Ascending aorta (tissue), 2 donors: ENCODE data around the gene LENEP. TPM values are rescaled to one million over a fixed set of nuclear protein-coding genes. Genes with fewer than 3 reads are reported as not detected.

Experiments used
- DNase-seq, 2 donors: peaks; one replicate each; pipeline ENCODE4 v3.0.0-alpha.2; 2019; ENCODE audit warnings: low spot score in 2 of 2
- H3K27ac ChIP-seq, 2 donors: fragments of 200-600 bp; sonication (generic); one replicate each; pipeline ENCODE4 v1.5.1; 2016 to 2017; ENCODE audit warnings: mild to moderate bottlenecking in 1 of 2
- H3K27me3 ChIP-seq: fragments of 200-600 bp; sonication (generic); one replicate; pipeline ENCODE4 v1.5.1; 2017
- H3K36me3 ChIP-seq, 2 donors: fragments of 200-600 bp; sonication (generic); one replicate each; pipeline ENCODE4 v1.5.1; 2016
- H3K4me1 ChIP-seq, 2 donors: fragments of 200-600 bp; sonication (generic); one replicate each; pipeline ENCODE4 v1.5.1; 2016 to 2017; ENCODE audit warnings: mild to moderate bottlenecking in 1 of 2
- H3K4me3 ChIP-seq, 2 donors: fragments of 200-600 bp; sonication (generic); one replicate each; pipeline ENCODE4 v1.5.1; 2016 to 2017; ENCODE audit warnings: mild to moderate bottlenecking in 1 of 2
- H3K9me3 ChIP-seq, 2 donors: fragments of 200-600 bp; sonication (generic); one replicate each; pipeline ENCODE4 v1.5.1; 2016
- intact Hi-C: fragments of 100-400 bp; cut with DNase I; formaldehyde crosslinking; loops from one replicate; pipeline ENCODE4 v1.15.1; 2023
- total RNA-seq: library from RNA; depleted of rRNA; stranded (reverse); fragments of >200 nt; gene quantifications from one replicate; pipeline ENCODE4 v1.1.0, GENCODE V29; 2016
- TF ChIP-seq, protein P1 (sequence below), 3 experiments: fragments of 200-600 bp in 2 of 3; fragments of 450-650 bp in 1 of 3; sonication (generic) in 2 of 3; IDR thresholded peaks; one replicate each; pipeline ENCODE4 v1.5.1; 2016 to 2019; ENCODE audit warnings: antibody characterized with exemption in 3 of 3, mild to moderate bottlenecking in 1 of 3, moderate library complexity in 1 of 3

Gene LENEP
- total RNA-seq, 1 donor from 2014 or later, result not detected

DNA sequence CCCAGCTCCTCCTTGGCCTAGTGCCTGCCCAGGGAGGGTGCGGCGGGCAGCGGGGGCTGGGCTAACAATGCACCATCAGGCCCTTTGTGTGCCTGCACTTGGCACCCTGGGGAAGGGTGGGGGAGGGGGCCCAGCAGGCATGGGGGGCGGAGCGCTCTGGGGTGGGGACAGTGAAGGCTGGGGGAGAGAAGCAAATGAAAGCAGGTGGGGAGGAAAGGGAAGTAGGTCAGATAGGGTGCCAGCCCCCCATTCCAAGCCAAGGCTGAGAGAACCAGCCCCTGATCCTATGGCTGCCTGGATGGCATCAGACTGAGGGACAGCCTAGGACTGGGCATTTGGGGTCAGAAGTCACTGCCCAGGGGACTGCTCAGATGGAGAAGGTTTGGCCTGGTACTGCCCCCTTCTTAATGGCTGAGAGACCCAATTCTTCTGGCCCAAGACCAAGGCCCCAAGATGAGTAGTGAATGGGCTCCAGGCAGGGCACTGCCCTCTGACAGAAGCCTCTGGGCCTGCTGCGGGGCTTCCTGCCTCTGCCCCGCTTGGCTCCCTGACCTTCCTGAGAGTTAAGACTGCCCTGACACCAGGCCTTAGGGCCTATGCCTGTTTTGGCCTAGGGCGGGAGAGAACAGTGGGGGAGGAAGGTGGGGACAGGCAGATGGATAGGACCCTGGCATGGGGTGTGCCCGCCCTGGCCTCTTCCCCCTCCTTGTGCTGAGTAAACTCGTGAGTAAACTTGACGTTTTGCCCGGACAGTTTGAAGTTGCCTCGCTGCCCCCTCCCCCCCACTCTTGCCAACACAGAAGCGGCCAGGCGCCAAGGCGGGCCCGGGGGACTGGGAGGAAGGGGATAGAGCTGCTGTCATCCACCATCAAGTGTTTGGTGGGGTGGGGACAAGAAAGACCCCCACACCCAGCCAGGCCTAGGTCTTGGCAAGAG is 12.0 kb downstream of the LENEP start:
- Histone ChIP-seq H3K4me1 (peaks cover 18 to 48% of the 10 kb centered on the region in 2 donors), H3K27me3 (no peaks in the 10 kb centered on the region), H3K9me3 (no peaks in the 10 kb centered on the region), H3K4me3 (peak overlapping the region; percentile 92 to 94), H3K36me3 (no peaks in the 10 kb centered on the region), H3K27ac (peak overlapping the region; percentile 97 to 98)
- DNase-seq, result peak; percentile 44 to 88
- TF ChIP-seq, protein P1, sequence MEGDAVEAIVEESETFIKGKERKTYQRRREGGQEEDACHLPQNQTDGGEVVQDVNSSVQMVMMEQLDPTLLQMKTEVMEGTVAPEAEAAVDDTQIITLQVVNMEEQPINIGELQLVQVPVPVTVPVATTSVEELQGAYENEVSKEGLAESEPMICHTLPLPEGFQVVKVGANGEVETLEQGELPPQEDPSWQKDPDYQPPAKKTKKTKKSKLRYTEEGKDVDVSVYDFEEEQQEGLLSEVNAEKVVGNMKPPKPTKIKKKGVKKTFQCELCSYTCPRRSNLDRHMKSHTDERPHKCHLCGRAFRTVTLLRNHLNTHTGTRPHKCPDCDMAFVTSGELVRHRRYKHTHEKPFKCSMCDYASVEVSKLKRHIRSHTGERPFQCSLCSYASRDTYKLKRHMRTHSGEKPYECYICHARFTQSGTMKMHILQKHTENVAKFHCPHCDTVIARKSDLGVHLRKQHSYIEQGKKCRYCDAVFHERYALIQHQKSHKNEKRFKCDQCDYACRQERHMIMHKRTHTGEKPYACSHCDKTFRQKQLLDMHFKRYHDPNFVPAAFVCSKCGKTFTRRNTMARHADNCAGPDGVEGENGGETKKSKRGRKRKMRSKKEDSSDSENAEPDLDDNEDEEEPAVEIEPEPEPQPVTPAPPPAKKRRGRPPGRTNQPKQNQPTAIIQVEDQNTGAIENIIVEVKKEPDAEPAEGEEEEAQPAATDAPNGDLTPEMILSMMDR (IDR thresholded peaks at IDR 0.05), result no peak
- intact Hi-C loops, result no loop called here

DNA sequence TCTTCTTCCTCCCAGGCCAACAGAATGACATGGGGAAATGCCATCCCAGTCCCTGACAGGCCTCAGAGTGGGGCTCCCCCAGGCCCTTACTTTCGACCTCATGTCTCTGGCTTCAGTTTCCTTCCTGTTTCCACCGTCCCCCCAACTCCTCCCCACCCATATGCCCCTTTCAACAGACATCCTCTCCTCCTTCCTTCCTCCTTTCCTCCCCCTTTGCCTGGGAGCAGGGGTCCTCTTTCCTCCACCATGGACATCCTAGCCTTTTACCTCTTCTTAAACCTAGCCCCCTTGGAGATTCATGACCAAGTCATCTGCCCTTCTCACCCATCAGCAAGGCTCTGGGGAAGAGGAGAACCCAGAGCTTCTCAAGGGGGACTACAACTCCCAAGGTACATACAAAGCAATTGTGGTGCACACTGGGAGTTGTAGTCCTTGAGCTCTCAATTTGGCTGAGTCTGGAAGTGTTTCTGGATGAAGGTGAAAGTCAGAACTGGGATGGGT is 13.3 kb downstream of the LENEP start:
- Histone ChIP-seq H3K36me3 (no peaks in the 10 kb centered on the region), H3K4me3 (no peak overlapping the region), H3K27me3 (no peaks in the 10 kb centered on the region), H3K27ac (peak overlapping the region; percentile 97 to 98), H3K9me3 (no peaks in the 10 kb centered on the region), H3K4me1 (peaks cover 18 to 54% of the 10 kb centered on the region in 2 donors)
- TF ChIP-seq, protein P1 (IDR thresholded peaks at IDR 0.05), result no peak
- no peak for DNase-seq
- intact Hi-C loops, result no loop called here

GRCh38 chr1:155007251-155007828 is 14.0 kb downstream of the LENEP start:
- Histone ChIP-seq H3K4me3 (peak overlapping the region in 1 of 2 donors; percentile 37), H3K36me3 (no peaks in the 10 kb centered on the region), H3K9me3 (no peaks in the 10 kb centered on the region), H3K27me3 (no peaks in the 10 kb centered on the region), H3K27ac (peak overlapping the region; percentile 73 to 98), H3K4me1 (peaks cover 18 to 61% of the 10 kb centered on the region in 2 donors)
- intact Hi-C loops, result no loop called here
- DNase-seq, result no peak
- TF ChIP-seq, protein P1 (IDR thresholded peaks at IDR 0.05), result no peak

DNA sequence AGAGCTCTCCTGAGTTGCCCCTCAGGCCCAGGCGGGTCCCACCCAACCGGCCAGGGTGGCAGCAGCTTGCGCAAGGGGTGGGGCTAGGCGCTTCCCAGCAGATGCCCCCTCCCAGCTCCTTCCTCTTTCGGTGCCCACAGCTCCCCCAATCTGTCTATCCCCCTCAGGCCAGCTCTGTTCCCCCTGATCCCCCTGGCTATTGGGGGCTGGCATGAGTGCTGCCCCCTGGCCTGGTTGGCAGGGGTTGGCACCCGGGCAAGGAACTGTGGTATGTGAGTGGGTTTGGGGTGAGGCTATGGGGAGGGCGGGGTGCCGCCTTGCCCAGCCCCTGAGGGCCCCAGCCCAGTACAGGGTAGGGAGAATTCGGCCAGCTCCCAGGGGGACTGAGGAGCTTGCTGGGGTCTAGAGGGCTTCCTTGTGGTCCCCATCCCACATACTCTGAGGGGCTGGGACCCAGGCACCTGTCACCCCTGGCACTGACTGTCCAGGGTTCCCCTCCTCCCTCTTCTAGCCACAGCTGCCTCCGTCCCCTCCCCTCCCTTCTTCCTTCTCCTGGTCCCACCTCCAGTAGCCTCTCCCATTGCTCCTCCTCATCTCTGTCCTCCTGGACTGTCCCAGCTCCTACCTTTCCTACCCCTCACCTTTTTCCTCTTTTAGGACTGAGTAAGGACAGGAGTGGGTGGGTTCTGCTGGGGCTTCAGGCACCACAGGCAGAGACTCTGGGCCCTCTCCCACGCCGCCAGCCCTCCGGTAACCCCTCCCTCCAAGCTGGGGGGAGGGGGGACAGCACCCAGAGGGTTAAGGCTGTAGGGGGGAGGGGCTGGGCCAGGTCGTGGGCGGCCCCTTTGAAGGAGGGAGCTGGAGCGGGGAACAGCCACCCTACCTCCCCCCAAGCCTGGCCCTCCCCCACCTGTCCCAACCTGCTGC is 14.9 kb downstream of the LENEP start:
- Histone ChIP-seq H3K36me3 (no peaks in the 10 kb centered on the region), H3K4me1 (peaks cover 18 to 62% of the 10 kb centered on the region in 2 donors), H3K27me3 (no peaks in the 10 kb centered on the region), H3K9me3 (no peaks in the 10 kb centered on the region), H3K27ac (peak overlapping the region; percentile 73 to 98), H3K4me3 (peak overlapping the region in 1 of 2 donors; percentile 37)
- TF ChIP-seq, protein P1 (IDR thresholded peaks at IDR 0.05), result no peak
- intact Hi-C loops, result no loop called here
- no peak for DNase-seq

DNA sequence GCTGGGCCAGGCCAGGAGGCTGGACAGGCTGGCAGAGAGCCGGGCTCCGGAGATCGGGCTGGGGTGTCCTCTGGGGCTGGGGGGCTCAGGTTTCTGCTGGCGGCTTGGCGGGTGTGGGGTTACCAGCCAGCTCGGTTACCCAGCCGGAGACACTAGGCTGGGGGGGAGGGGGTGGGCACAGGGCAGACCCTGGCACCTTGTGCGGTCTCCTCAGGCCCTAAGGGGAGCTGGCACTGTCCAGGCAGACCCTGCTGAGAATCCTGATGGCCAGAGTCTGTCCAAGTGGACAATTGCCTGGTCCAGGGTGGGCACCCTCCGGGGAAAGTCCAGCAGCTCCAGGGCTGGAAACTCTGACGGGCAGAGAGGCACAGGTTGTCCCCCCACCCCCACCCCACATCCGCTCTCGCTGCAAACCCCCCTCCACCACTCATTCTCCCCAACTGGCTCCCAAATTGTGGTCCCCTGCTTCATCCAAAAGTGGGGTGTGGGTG is 15.9 kb downstream of the LENEP start:
- no peak for DNase-seq
- no peaks in the 10 kb centered on the region for H3K27me3 ChIP-seq
- peak overlapping the region in 1 of 2 donors; percentile 37 for H3K4me3 ChIP-seq
- H3K36me3 ChIP-seq, result peaks cover 2 to 4% of the 10 kb centered on the region in 2 donors
- no peaks in the 10 kb centered on the region for H3K9me3 ChIP-seq
- peaks cover 16 to 62% of the 10 kb centered on the region in 2 donors for H3K4me1 ChIP-seq
- TF ChIP-seq, protein P1 (IDR thresholded peaks at IDR 0.05), result no peak
- intact Hi-C loops, result no loop called here
- H3K27ac ChIP-seq, result peak overlapping the region; percentile 73 to 98
